Measurements from ENCODE around the gene CCDC85C. TPM values are rescaled to one million over a fixed set of nuclear protein-coding genes. Genes with fewer than 3 reads are reported as not detected.

Gene CCDC85C
- total RNA-seq, 1 experiment from 2014 or later, result 35.8 TPM

DNA sequence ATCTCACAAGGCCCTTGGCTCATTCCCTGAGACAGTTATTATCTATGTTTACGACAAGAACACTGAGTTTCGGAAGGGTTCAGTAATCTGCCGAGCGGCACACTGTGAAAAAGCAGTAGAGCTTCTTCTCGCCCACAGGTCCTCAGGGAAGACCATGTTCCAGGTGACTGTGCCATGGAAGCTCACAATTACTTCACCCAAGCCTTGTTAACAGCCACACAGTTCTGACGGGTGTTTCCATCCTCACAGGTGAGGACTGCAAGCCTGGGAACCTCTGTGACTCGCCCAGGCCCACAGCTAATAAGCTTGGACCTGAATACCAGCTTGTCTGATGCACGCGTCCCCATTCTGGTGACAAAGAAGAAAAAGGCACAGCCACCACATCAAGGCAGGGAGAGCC lies 138.7 kb downstream of the CCDC85C start:
- Mint-ChIP-seq H3K36me3 (peaks cover 2% of the 10 kb centered on the region), H3K4me3 (no peak overlapping the region), H3K9me3 (no peaks in the 10 kb centered on the region), H3K27ac (no peak overlapping the region), H3K4me1 (peaks cover 44% of the 10 kb centered on the region), H3K27me3 (ENCODE audit: low read depth) (no peaks in the 10 kb centered on the region)
- TF ChIP-seq RORB (CRISPR knock-in tag; IDR thresholded peaks at IDR 0.05), result no peak
- no peak for TF ChIP-seq MXD4 (CRISPR knock-in tag; IDR thresholded peaks at IDR 0.05; ENCODE audit: borderline replicate concordance)
- no peak for TF ChIP-seq TCF7 (CRISPR knock-in tag; IDR thresholded peaks at IDR 0.05; ENCODE audit: low read depth)
- no peak for TF ChIP-seq ZNF532 (CRISPR knock-in tag; IDR thresholded peaks at IDR 0.05; ENCODE audit: borderline replicate concordance)
- TF ChIP-seq NFYB (CRISPR knock-in tag; conservative IDR thresholded peaks at IDR 0.05; ENCODE audit: low read depth), result no peak
- TF ChIP-seq RELA (CRISPR knock-in tag; IDR thresholded peaks at IDR 0.05; ENCODE audit: borderline replicate concordance), result no peak
- no peak for TF ChIP-seq CREM (CRISPR knock-in tag; IDR thresholded peaks at IDR 0.05)
- no peak for TF ChIP-seq ESRRA (CRISPR knock-in tag; IDR thresholded peaks at IDR 0.05; ENCODE audit: borderline replicate concordance)
- TF ChIP-seq, protein P1, sequence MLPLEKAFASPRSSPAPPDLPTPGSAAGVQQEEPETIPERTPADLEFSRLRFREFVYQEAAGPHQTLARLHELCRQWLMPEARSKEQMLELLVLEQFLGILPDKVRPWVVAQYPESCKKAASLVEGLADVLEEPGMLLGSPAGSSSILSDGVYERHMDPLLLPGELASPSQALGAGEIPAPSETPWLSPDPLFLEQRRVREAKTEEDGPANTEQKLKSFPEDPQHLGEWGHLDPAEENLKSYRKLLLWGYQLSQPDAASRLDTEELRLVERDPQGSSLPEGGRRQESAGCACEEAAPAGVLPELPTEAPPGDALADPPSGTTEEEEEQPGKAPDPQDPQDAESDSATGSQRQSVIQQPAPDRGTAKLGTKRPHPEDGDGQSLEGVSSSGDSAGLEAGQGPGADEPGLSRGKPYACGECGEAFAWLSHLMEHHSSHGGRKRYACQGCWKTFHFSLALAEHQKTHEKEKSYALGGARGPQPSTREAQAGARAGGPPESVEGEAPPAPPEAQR (CRISPR knock-in tag; IDR thresholded peaks at IDR 0.05), result no peak
- TF ChIP-seq FOXJ3 (CRISPR knock-in tag; IDR thresholded peaks at IDR 0.05; ENCODE audit: borderline replicate concordance), result no peak
- no peak for TF ChIP-seq ZNF263 (CRISPR knock-in tag; IDR thresholded peaks at IDR 0.05; ENCODE audit: low read depth)
- TF ChIP-seq NR2C2 (CRISPR knock-in tag; IDR thresholded peaks at IDR 0.05), result no peak
- TF ChIP-seq AFF4 (CRISPR knock-in tag; IDR thresholded peaks at IDR 0.05; ENCODE audit: borderline replicate concordance), result no peak
- TF ChIP-seq ZNF671 (CRISPR knock-in tag; IDR thresholded peaks at IDR 0.05), result no peak
- no peak for TF ChIP-seq JAZF1 (CRISPR knock-in tag; IDR thresholded peaks at IDR 0.05)
- TF ChIP-seq SMAD4 (CRISPR knock-in tag; IDR thresholded peaks at IDR 0.05), result no peak
- TF ChIP-seq, protein P2, sequence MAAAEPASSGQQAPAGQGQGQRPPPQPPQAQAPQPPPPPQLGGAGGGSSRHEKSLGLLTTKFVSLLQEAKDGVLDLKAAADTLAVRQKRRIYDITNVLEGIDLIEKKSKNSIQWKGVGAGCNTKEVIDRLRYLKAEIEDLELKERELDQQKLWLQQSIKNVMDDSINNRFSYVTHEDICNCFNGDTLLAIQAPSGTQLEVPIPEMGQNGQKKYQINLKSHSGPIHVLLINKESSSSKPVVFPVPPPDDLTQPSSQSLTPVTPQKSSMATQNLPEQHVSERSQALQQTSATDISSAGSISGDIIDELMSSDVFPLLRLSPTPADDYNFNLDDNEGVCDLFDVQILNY (CRISPR knock-in tag; IDR thresholded peaks at IDR 0.05), result no peak
- TF ChIP-seq NR3C1 (CRISPR knock-in tag; conservative IDR thresholded peaks at IDR 0.05; ENCODE audit: low read depth), result no peak
- ATAC-seq (no peak), DNase-seq (ENCODE audit: low spot score) (no peak)
- ChIA-PET POLR2A (interaction anchor here (0.6 kb wide), 1 partner anchor 15 kb away, joined by 3 read pairs; the partner anchor contains the start of gene SETD3), CTCF (no interaction called here)
